Liver (tissue), 9 donors: ENCODE measurements around the gene DNAH8. TPM values are rescaled to one million over a fixed set of nuclear protein-coding genes. Genes with fewer than 3 reads are reported as not detected.

Experiments
- DNase-seq: peaks from one replicate; pipeline ENCODE4 v3.0.0-alpha.2; 2017; ENCODE audit warnings: low spot score
- H3K27ac ChIP-seq, 2 donors: one replicate each; pipeline ENCODE4 v1.7.0; 2013; ENCODE audit warnings: inconsistent platforms in 2 of 2, low read length in 2 of 2, control low read depth in 1 of 2, low read depth in 1 of 2, mild to moderate bottlenecking in 1 of 2
- H3K27me3 ChIP-seq, 4 donors: one replicate each; pipeline versions ENCODE4 v1.6.1 to v1.7.0; 2013; ENCODE audit warnings: low read length in 3 of 4, inconsistent platforms in 1 of 4, mild to moderate bottlenecking in 1 of 4, moderate library complexity in 1 of 4; ENCODE audit not compliant: control insufficient read depth in 4 of 4, insufficient read depth in 4 of 4
- H3K36me3 ChIP-seq, 4 donors: one replicate each; pipeline versions ENCODE4 v1.6.1 to v1.7.0; 2013; ENCODE audit warnings: low read length in 3 of 4, mild to moderate bottlenecking in 3 of 4, low read depth in 1 of 4, moderate library complexity in 1 of 4; ENCODE audit not compliant: control insufficient read depth in 4 of 4, insufficient read depth in 3 of 4
- H3K4me1 ChIP-seq, 4 donors: one replicate each; pipeline versions ENCODE4 v1.6.1 to v1.7.0; 2013; ENCODE audit warnings: low read length in 3 of 4, mild to moderate bottlenecking in 3 of 4, moderate library complexity in 1 of 4; ENCODE audit not compliant: control insufficient read depth in 4 of 4, insufficient read depth in 4 of 4
- H3K4me3 ChIP-seq, 3 donors: one replicate each; pipeline versions ENCODE4 v1.6.1 to v1.7.0; 2013; ENCODE audit warnings: low read length in 3 of 3, control low read depth in 1 of 3, low read depth in 1 of 3, mild to moderate bottlenecking in 1 of 3
- H3K9ac ChIP-seq, 2 donors: one replicate each; pipeline ENCODE4 v1.7.0; 2013; ENCODE audit warnings: low read length in 2 of 2, mild to moderate bottlenecking in 2 of 2, moderate library complexity in 2 of 2, control low read depth in 1 of 2, low read depth in 1 of 2
- H3K9me3 ChIP-seq, 4 donors: one replicate each; pipeline versions ENCODE4 v1.6.1 to v1.7.0; 2013; ENCODE audit warnings: low read length in 3 of 4; ENCODE audit not compliant: control insufficient read depth in 4 of 4
- ATF3 ChIP-seq: IDR thresholded peaks from 2 replicates; pipeline ENCODE4 v1.6.1; 2016; ENCODE audit warnings: antibody characterized with exemption
- CTCF ChIP-seq: fragments of 150-350 bp; IDR thresholded peaks from 2 replicates; pipeline ENCODE4 v1.5.1; 2017; ENCODE audit warnings: improper control_type of control experiment, low read depth, low read length; ENCODE audit not compliant: missing input control
- EGR1 ChIP-seq, 2 donors: IDR thresholded peaks; 2 replicates each; pipeline ENCODE4 v1.6.1; 2016 to 2018; ENCODE audit warnings: antibody characterized with exemption in 2 of 2, low read depth in 2 of 2
- FOXA1 ChIP-seq: IDR thresholded peaks from 2 replicates; pipeline ENCODE4 v1.6.1; 2016; ENCODE audit warnings: antibody characterized with exemption
- FOXA2 ChIP-seq: IDR thresholded peaks from 2 replicates; pipeline ENCODE4 v1.6.1; 2016; ENCODE audit warnings: antibody characterized with exemption
- GABPA ChIP-seq, 2 donors: IDR thresholded peaks in 1 of 2; conservative IDR thresholded peaks in 1 of 2; 2 replicates each; pipeline ENCODE4 v1.6.1; 2016; ENCODE audit warnings: antibody characterized with exemption in 2 of 2, mild to moderate bottlenecking in 1 of 2, moderate library complexity in 1 of 2
- HNF4A ChIP-seq, 2 donors: conservative IDR thresholded peaks; 2 replicates each; pipeline ENCODE4 v1.6.1; 2016; ENCODE audit warnings: antibody characterized with exemption in 2 of 2, mild to moderate bottlenecking in 2 of 2
- HNF4G ChIP-seq: IDR thresholded peaks from 2 replicates; pipeline ENCODE4 v1.6.1; 2016; ENCODE audit warnings: antibody characterized with exemption
- JUND ChIP-seq, 2 donors: IDR thresholded peaks; 2 replicates each; pipeline ENCODE4 v1.6.1; 2016; ENCODE audit warnings: antibody characterized with exemption in 2 of 2
- MAX ChIP-seq: IDR thresholded peaks from 2 replicates; pipeline ENCODE4 v1.6.1; 2016; ENCODE audit warnings: antibody characterized with exemption
- NR2F2 ChIP-seq: IDR thresholded peaks from 2 replicates; pipeline ENCODE4 v1.6.1; 2016; ENCODE audit warnings: antibody characterized with exemption
- RAD21 ChIP-seq, 2 donors: IDR thresholded peaks; 2 replicates each; pipeline ENCODE4 v1.6.1; 2016; ENCODE audit warnings: antibody characterized with exemption in 2 of 2, mild to moderate bottlenecking in 2 of 2
- REST ChIP-seq: IDR thresholded peaks from 2 replicates; pipeline ENCODE4 v1.6.1; 2016; ENCODE audit warnings: antibody characterized with exemption, mild to moderate bottlenecking
- SP1 ChIP-seq: IDR thresholded peaks from 2 replicates; pipeline ENCODE4 v1.6.1; 2018; ENCODE audit warnings: antibody characterized with exemption, mild to moderate bottlenecking
- TAF1 ChIP-seq: conservative IDR thresholded peaks from 2 replicates; pipeline ENCODE4 v1.6.1; 2016; ENCODE audit warnings: antibody characterized with exemption, mild to moderate bottlenecking
- YY1 ChIP-seq: IDR thresholded peaks from 2 replicates; pipeline ENCODE4 v1.6.1; 2016; ENCODE audit warnings: antibody characterized with exemption, mild to moderate bottlenecking
- ZBTB33 ChIP-seq: IDR thresholded peaks from 2 replicates; pipeline ENCODE4 v1.6.1; 2016; ENCODE audit warnings: antibody characterized with exemption
- WGBS: extraction: QIAGEN DNeasy Blood & Tissue Kit; methylation state at CpG from one replicate; pipeline ENCODE4 v1.1.7; 2013; 5-methylcytosine and 5-hydroxymethylcytosine counted together
- polyA plus RNA-seq, 2 donors: library from polyadenylated mRNA; stranded (reverse) in 1 of 2; unstranded in 1 of 2; fragments of 200-250 nt in 1 of 2; fragments of >200 nt in 1 of 2; fragmentation: Nextera tagmentation in 1 of 2; extraction: Ambion mirVana in 1 of 2; gene quantifications; one replicate each; pipeline versions ENCODE4 v1.2.1 to v1.2.3, GENCODE V29; 2013 to 2015
- total RNA-seq, 2 donors: library from RNA; depleted of rRNA; stranded (reverse); fragments of >200 nt; gene quantifications; one replicate each; pipeline ENCODE4 v1.2.3, GENCODE V29; 2014
- donor health status: healthy.
- donor health status: healthy.
- donor health status: healthy.
- donor health status: healthy.
- donor health status: healthy.

DNAH8 gene
- total and polyA plus RNA-seq, 4 donors: under 0.01 to 0.05 TPM; not detected in 2

- TF ChIP-seq GABPA (IDR thresholded peaks at IDR 0.05 in 1 of 2, conservative IDR thresholded peaks at IDR 0.05 in 1 of 2) (no peak), FOXA2 (no peak), FOXA1 (no peak), JUND (IDR thresholded peaks at IDR 0.05) (no peak), TAF1 (no peak), HNF4A (conservative IDR thresholded peaks at IDR 0.05) (no peak), HNF4G (no peak), EGR1 (IDR thresholded peaks at IDR 0.05; ENCODE audit: low read depth in 2 of 2) (no peak), MAX (no peak), SP1 (no peak), ATF3 (no peak)
These were observed 242.3 kb downstream of the DNAH8 start (continued) for GRCh38 chr6:38957426-38957825.

- H3K9ac ChIP-seq: no peak overlapping the region
- H3K4me3 ChIP-seq: no peak overlapping the region
- no peaks in the 10 kb centered on the region for H3K9me3 ChIP-seq
- no peaks in the 10 kb centered on the region for H3K36me3 ChIP-seq
- no peaks in the 10 kb centered on the region for H3K27me3 ChIP-seq
- TF ChIP-seq HNF4A (conservative IDR thresholded peaks at IDR 0.05) (no peak), ZBTB33 (no peak), SP1 (no peak), CTCF (no peak), MAX (no peak), ATF3 (no peak), FOXA2 (no peak)
- no peak overlapping the region for H3K27ac ChIP-seq
- 59% methylated on average over 2 of the region's 2 CpGs for whole genome bisulfite sequencing
- H3K4me1 ChIP-seq: peaks cover 0 to 8% (median 7%) of the 10 kb centered on the region in 4 donors
- no peak for DNase-seq
These were observed 244.0 kb downstream of the DNAH8 start for GRCh38 chr6:38959138-38959537.

- Histone ChIP-seq H3K4me3 (no peak overlapping the region), H3K27me3 (no peaks in the 10 kb centered on the region), H3K9ac (no peak overlapping the region), H3K27ac (no peak overlapping the region), H3K4me1 (no peaks in the 10 kb centered on the region), H3K9me3 (no peaks in the 10 kb centered on the region), H3K36me3 (no peaks in the 10 kb centered on the region)
- DNase-seq: no peak
- no peak for TF ChIP-seq JUND (IDR thresholded peaks at IDR 0.05)
- TF ChIP-seq TAF1: no peak
- no peak for TF ChIP-seq RAD21 (IDR thresholded peaks at IDR 0.05)
- TF ChIP-seq HNF4A (conservative IDR thresholded peaks at IDR 0.05): no peak
- TF ChIP-seq GABPA (IDR thresholded peaks at IDR 0.05 in 1 of 2, conservative IDR thresholded peaks at IDR 0.05 in 1 of 2): no peak
- no peak for TF ChIP-seq MAX
- no peak for TF ChIP-seq ZBTB33
- no peak for TF ChIP-seq FOXA2
- no peak for TF ChIP-seq FOXA1
- TF ChIP-seq NR2F2: no peak
- no peak for TF ChIP-seq REST
- no peak for TF ChIP-seq YY1
- TF ChIP-seq HNF4G: no peak
These were observed 253.6 kb downstream of the DNAH8 start for GRCh38 chr6:38968702-38969149.
